Pancreas (tissue), 10 donors: ENCODE measurements around the gene PPARA. TPM values are rescaled to one million over a fixed set of nuclear protein-coding genes. Genes with fewer than 3 reads are reported as not detected.

Experiments
- ATAC-seq, 4 donors: fragments of 200-7000 bp; cut with Tn5 transposase; one replicate each; pipeline versions ENCODE4 v1.8.0 to v1.9.1; 2020; ENCODE audit warnings: mild to moderate bottlenecking in 4 of 4, moderate library complexity in 4 of 4
- DNase-seq, 6 donors: peaks; one replicate each; pipeline ENCODE4 v3.0.0-alpha.2; 2020
- FAIRE-seq: peaks from 2 replicates; lab custom pipeline; 2012; peaks lifted over from hg19 to GRCh38; lab: Jason Lieb, UNC
- H3K27ac ChIP-seq, 4 donors: fragments of 200-600 bp; sonication (generic); 1 replicate in 3 of 4; 2 replicates in 1 of 4; pipeline versions ENCODE4 v1.5.0 to v1.8.0; 2020
- H3K27me3 ChIP-seq, 4 donors: fragments of 200-600 bp; one replicate each; pipeline ENCODE4 v1.8.0; 2021
- H3K36me3 ChIP-seq, 3 donors: fragments of 200-600 bp; sonication (generic) in 1 of 3; one replicate each; pipeline versions ENCODE4 v1.5.0 to v1.8.0; 2020 to 2021
- H3K4me1 ChIP-seq, 3 donors: fragments of 200-600 bp; one replicate each; pipeline ENCODE4 v1.8.0; 2021
- H3K4me3 ChIP-seq, 4 donors: fragments of 200-600 bp; sonication (generic) in 2 of 4; one replicate each; pipeline versions ENCODE4 v1.5.0 to v1.8.0; 2020 to 2021
- H3K9me3 ChIP-seq, 4 donors: fragments of 200-600 bp; one replicate each; pipeline ENCODE4 v1.8.0; 2021
- CTCF ChIP-seq, 4 donors: fragments of 200-600 bp; sonication (generic) in 3 of 4; IDR thresholded peaks; one replicate each; pipeline versions ENCODE4 v1.5.0 to v1.8.0; 2021; ENCODE audit warnings: antibody characterized with exemption in 4 of 4
- WGBS, 2 donors: extraction: QIAGEN DNeasy Blood & Tissue Kit; methylation state at CpG; one replicate each; pipeline ENCODE4 v1.1.7; 2013; 5-methylcytosine and 5-hydroxymethylcytosine counted together
- intact Hi-C, 3 donors: fragments of 100-400 bp; cut with DNase I; formaldehyde crosslinking; loops; one replicate each; pipeline versions ENCODE4 v1.11.1 to v1.14.2; 2022
- polyA plus RNA-seq, 2 donors: library from polyadenylated mRNA; stranded (reverse); fragments of 200-250 nt; gene quantifications; one replicate each; pipeline ENCODE4 v1.2.3, GENCODE V29; 2013
- total RNA-seq, 6 donors: library from RNA; stranded (reverse); fragmentation: NEBNext Ultra II Directional in 4 of 6; extraction: Animal tissue kit (Norgen Biotek cat#: 25700) in 4 of 6; gene quantifications; one replicate each; pipeline versions ENCODE4 v1.2.1 to v1.2.4, GENCODE V29; 2021 to 2023
- donor health status: healthy with polysubstance abuse.
- donor health status: DM: no; HTN: no; CAD: no; lungs with moderate emphysema.
- donor health status: DM: no; HTN: no; CAD: no.
- donor health status: control.
- donor health status: control.
- donor health status: Bipolar disorder and iron deficiency.
- donor health status: DM: yes; HTN: yes; CAD: no.
- donor health status: DM: no; HTN: no; CAD: no.
- donor health status: DM: no; HTN: no; CAD: no.
- donor health status: DM: yes; HTN: yes; CAD: no.

PPARA gene
- total and polyA plus RNA-seq, 8 donors, result 4.1 to 24.5 (median 14.7) TPM

DNA sequence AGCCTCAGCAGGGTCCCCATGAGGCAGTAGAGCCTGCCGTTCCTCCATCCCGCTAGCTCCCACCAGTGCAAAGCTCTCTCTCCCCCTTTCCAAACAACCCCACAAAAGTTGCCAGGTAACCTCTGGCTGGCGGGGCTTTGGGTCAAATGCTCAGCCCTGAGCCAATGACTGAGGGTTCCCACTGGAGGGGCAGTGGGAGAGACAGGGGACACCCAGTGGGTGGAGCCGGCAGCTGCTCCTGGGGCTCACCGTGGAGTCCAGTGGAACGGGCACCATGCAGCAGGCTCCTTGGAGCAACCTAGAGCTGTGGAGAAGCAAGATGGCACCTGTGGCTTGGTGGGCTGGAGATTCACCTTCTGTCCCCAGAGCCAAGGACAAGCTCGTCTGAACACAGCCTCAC is 25.0 kb upstream of the PPARA start:
- FAIRE-seq, result no peak
- DNase-seq, result peak in 1 of 6 donors; percentile 50
- TF ChIP-seq CTCF (IDR thresholded peaks at IDR 0.05), result no peak
- no peak overlapping the region for H3K27ac ChIP-seq
- no peaks in the 10 kb centered on the region for H3K27me3 ChIP-seq
- no peaks in the 10 kb centered on the region for H3K36me3 ChIP-seq
- 79 to 83% methylated on average over 7 of the region's 7 CpGs for WGBS, 2 donors
- intact Hi-C loops, result no loop called here
- no peak overlapping the region for H3K4me3 ChIP-seq
- no peaks in the 10 kb centered on the region for H3K4me1 ChIP-seq
- ATAC-seq, result no peak
- no peaks in the 10 kb centered on the region for H3K9me3 ChIP-seq

GRCh38 chr22:46125816-46126765 is 24.2 kb upstream of the PPARA start:
- WGBS, 2 donors, result 89% methylated on average over 33 of the region's 33 CpGs
- no peaks in the 10 kb centered on the region for H3K9me3 ChIP-seq

DNA sequence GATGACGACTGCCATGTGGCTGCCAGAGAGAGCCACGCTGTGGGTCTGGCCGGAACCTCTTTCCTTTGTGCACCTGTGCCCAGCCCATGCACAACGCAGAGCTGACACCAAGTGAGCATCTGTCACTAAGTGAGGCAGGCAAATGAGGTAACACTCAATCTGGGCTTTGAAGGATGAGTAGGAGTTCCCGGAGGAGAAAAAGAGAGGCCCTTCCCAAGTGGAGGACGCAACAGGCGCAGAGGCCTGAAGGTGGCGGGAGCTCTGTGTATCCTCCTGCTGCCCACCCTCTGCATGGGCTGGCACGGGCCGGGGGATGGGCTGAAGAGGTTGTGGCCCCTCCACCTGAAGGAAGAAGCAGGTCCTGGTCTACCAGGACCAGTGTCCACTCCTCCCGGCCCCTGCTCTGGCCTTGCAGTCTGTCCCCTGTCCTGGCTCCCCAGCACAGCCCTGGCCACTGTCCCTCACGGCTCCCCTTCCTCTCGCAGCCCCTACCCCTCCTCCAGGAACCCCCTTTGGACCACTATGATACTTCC is 23.4 kb upstream of the PPARA start:
- 93 to 95% methylated on average over 13 of the region's 13 CpGs for WGBS, 2 donors
- H3K9me3 ChIP-seq, result no peaks in the 10 kb centered on the region
- no peak overlapping the region for H3K27ac ChIP-seq
- H3K36me3 ChIP-seq, result no peaks in the 10 kb centered on the region
- TF ChIP-seq CTCF (IDR thresholded peaks at IDR 0.05), result no peak
- ATAC-seq (no peak), DNase-seq (peak in 2 of 6 donors; percentile 29 to 73), FAIRE-seq (no peak)
- intact Hi-C loops, result no loop called here
- no peaks in the 10 kb centered on the region for H3K27me3 ChIP-seq
- no peaks in the 10 kb centered on the region for H3K4me1 ChIP-seq
- no peak overlapping the region for H3K4me3 ChIP-seq

More at GRCh38 chr22:46125816-46126765, 24.2 kb upstream of the PPARA start:
- no peak overlapping the region for H3K4me3 ChIP-seq
- H3K4me1 ChIP-seq, result no peaks in the 10 kb centered on the region
- TF ChIP-seq CTCF (IDR thresholded peaks at IDR 0.05), result no peak
- H3K27me3 ChIP-seq, result no peaks in the 10 kb centered on the region
- FAIRE-seq (no peak), DNase-seq (peak in 2 of 6 donors; percentile 33 to 60), ATAC-seq (no peak)
- intact Hi-C loops, result no loop called here
- no peaks in the 10 kb centered on the region for H3K36me3 ChIP-seq
- H3K27ac ChIP-seq, result no peak overlapping the region

DNA sequence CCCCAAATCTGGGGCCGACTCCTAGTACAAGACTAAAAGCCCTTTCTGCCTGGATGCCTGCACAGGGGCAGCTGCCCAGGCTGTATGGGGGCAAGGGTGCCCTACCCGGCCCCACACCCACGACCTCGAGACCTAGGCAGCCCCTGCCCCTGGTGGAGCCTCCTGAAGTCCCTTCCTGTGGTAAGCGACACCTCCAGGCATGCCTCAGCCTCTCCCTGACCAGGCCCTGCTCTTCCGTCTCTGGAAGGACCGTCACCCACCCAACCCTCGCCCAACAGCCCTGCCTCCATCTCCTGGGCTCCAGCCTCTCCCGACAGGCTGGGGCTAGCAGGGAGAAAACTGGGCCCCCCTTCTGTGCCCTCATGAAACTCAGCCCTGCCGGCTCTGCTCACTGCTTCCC is 22.8 kb upstream of the PPARA start:
- DNase-seq, result peak in 1 of 6 donors; percentile 63

More for the DNA sequence above, 22.8 kb upstream of the PPARA start:
- Histone ChIP-seq H3K4me3 (no peak overlapping the region), H3K36me3 (no peaks in the 10 kb centered on the region), H3K27ac (no peak overlapping the region), H3K4me1 (no peaks in the 10 kb centered on the region), H3K9me3 (no peaks in the 10 kb centered on the region), H3K27me3 (no peaks in the 10 kb centered on the region)
- intact Hi-C loops, result no loop called here
- no peak for TF ChIP-seq CTCF (IDR thresholded peaks at IDR 0.05)
- ATAC-seq, result no peak
- no peak for FAIRE-seq
- 91 to 95% methylated on average over 8 to 10 of the region's 10 CpGs for WGBS, 2 donors
